K562 (cell line): ENCODE measurements around the gene ATXN7L2. TPM values are rescaled to one million over a fixed set of nuclear protein-coding genes. Genes with fewer than 3 reads are reported as not detected.

Experiments used
- BRCA1 ChIP-seq, 2 experiments: fragments of 450-650 bp in 1 of 2; sonication (generic) in 1 of 2; formaldehyde crosslinking in 1 of 2; IDR thresholded peaks; 2 replicates each; pipeline versions ENCODE4 v1.5.0 to v1.6.1; 2017 to 2020; ENCODE audit warnings: mild to moderate bottlenecking in 1 of 2, missing genetic modification reagents in 1 of 2
- CTBP1 ChIP-seq: fragments of 450-650 bp; IDR thresholded peaks from 2 replicates; pipeline ENCODE4 v1.6.1; 2016; ENCODE audit warnings: borderline replicate concordance
- EGR1 ChIP-seq: fragments of 450-650 bp; conservative IDR thresholded peaks from 2 replicates; pipeline ENCODE4 v1.6.1; 2017; ENCODE audit warnings: mild to moderate bottlenecking
- KLF10 ChIP-seq: fragments of 250-450 bp; sonication (Bioruptor Pico); IDR thresholded peaks from 2 replicates; pipeline ENCODE4 v1.6.1; 2021; ENCODE audit warnings: matching md5 sums
- MAZ ChIP-seq, 2 experiments: fragments of 450-650 bp in 1 of 2; sonication (generic) in 1 of 2; formaldehyde crosslinking; IDR thresholded peaks in 1 of 2; conservative IDR thresholded peaks in 1 of 2; 2 replicates each; pipeline versions ENCODE4 v1.4.0 to v1.5.0; 2020; ENCODE audit warnings: mild to moderate bottlenecking in 1 of 2, missing genetic modification reagents in 1 of 2
- NFATC3 ChIP-seq: fragments of 450-650 bp; IDR thresholded peaks from 2 replicates; pipeline ENCODE4 v1.6.1; 2017; ENCODE audit warnings: mild to moderate bottlenecking
- NONO ChIP-seq, 2 experiments: fragments of 200-400 bp in 1 of 2; fragments of 450-650 bp in 1 of 2; formaldehyde crosslinking in 1 of 2; IDR thresholded peaks; 2 replicates each; pipeline ENCODE4 v1.6.1; 2017; ENCODE audit warnings: low read depth in 2 of 2, mild to moderate bottlenecking in 2 of 2, moderate library complexity in 2 of 2, low read length in 1 of 2
- RAD51 ChIP-seq: fragments of 450-650 bp; IDR thresholded peaks from 2 replicates; pipeline ENCODE4 v1.7.1; 2016; ENCODE audit warnings: low read depth, mild to moderate bottlenecking, borderline replicate concordance
- ZNF217 ChIP-seq: sonication (generic); formaldehyde crosslinking; IDR thresholded peaks from 2 replicates; pipeline ENCODE4 v1.8.0; 2022; ENCODE audit warnings: mild to moderate bottlenecking, missing genetic modification reagents
- ZNF655 ChIP-seq: fragments of 250-450 bp; sonication (Bioruptor Pico); IDR thresholded peaks from 2 replicates; pipeline ENCODE4 v1.5.0; 2021
- ZNF75A ChIP-seq: fragments of 450-650 bp; formaldehyde crosslinking; IDR thresholded peaks from 2 replicates; pipeline ENCODE4 v1.4.0; 2020; ENCODE audit warnings: mild to moderate bottlenecking
- polyA plus RNA-seq, 8 experiments: library from polyadenylated mRNA; depleted of rRNA in 4 of 8; stranded (reverse) in 5 of 8; unstranded in 3 of 8; fragments of >200 nt; fragmentation: Nextera tagmentation in 2 of 8; fragmentation: Illumina TruSeq in 1 of 8; extraction: Ambion mirVana in 2 of 8; extraction: Trizol in 1 of 8; gene quantifications; 2 replicates each; pipeline versions ENCODE4 v1.2.1 to v1.2.3, GENCODE V29; 2011 to 2014; ENCODE audit warnings: inconsistent platforms in 1 of 8, missing spikeins in 1 of 8
- total RNA-seq, 7 experiments: library from RNA; depleted of rRNA in 6 of 7; stranded (reverse); fragments of >200 nt in 6 of 7; fragmentation: Illumina TruSeq in 2 of 7; extraction: Trizol in 2 of 7; gene quantifications; 2 replicates each; pipeline versions ENCODE4 v1.2.1 to v1.2.3, GENCODE V29; 2011 to 2021; ENCODE audit warnings: low replicate concordance in 1 of 7
- TF ChIP-seq, protein P1 (sequence below): sonication (generic); formaldehyde crosslinking; IDR thresholded peaks from 2 replicates; pipeline ENCODE4 v1.8.0; 2022; ENCODE audit warnings: mild to moderate bottlenecking, missing genetic modification reagents
- TF ChIP-seq, protein P2 (sequence below): fragments of 450-650 bp; formaldehyde crosslinking; IDR thresholded peaks from 2 replicates; pipeline ENCODE4 v1.4.0; 2020; ENCODE audit warnings: mild to moderate bottlenecking, mixed read lengths
- TF ChIP-seq, protein P3 (sequence below): conservative IDR thresholded peaks from 2 replicates; pipeline ENCODE4 v1.6.1; 2011; ENCODE audit warnings: low read depth, mild to moderate bottlenecking, low read length; ENCODE audit not compliant: control insufficient read depth
- TF ChIP-seq, protein P4 (sequence below), 3 experiments: IDR thresholded peaks in 2 of 3; conservative IDR thresholded peaks in 1 of 3; 2 replicates each; pipeline ENCODE4 v1.5.1; 2011 to 2012; ENCODE audit warnings: low read length in 3 of 3, mild to moderate bottlenecking in 3 of 3, control low read depth in 2 of 3, improper control_type of control experiment in 1 of 3, inconsistent platforms in 1 of 3, low read depth in 1 of 3, mixed read lengths in 1 of 3, moderate library complexity in 1 of 3; ENCODE audit not compliant: insufficient read depth in 2 of 3

Gene ATXN7L2
- total and polyA plus RNA-seq, 9 of the 15 experiments (the other 6 are each of a cell fraction or from before 2014, with no cell fraction given): 0.21 to 10.4 (median 5.8) TPM

GRCh38 chr1:109466452-109467300 is 17.0 kb upstream of the ATXN7L2 start, which contains the start of gene SYPL2 (continued):
- TF ChIP-seq, protein P1, sequence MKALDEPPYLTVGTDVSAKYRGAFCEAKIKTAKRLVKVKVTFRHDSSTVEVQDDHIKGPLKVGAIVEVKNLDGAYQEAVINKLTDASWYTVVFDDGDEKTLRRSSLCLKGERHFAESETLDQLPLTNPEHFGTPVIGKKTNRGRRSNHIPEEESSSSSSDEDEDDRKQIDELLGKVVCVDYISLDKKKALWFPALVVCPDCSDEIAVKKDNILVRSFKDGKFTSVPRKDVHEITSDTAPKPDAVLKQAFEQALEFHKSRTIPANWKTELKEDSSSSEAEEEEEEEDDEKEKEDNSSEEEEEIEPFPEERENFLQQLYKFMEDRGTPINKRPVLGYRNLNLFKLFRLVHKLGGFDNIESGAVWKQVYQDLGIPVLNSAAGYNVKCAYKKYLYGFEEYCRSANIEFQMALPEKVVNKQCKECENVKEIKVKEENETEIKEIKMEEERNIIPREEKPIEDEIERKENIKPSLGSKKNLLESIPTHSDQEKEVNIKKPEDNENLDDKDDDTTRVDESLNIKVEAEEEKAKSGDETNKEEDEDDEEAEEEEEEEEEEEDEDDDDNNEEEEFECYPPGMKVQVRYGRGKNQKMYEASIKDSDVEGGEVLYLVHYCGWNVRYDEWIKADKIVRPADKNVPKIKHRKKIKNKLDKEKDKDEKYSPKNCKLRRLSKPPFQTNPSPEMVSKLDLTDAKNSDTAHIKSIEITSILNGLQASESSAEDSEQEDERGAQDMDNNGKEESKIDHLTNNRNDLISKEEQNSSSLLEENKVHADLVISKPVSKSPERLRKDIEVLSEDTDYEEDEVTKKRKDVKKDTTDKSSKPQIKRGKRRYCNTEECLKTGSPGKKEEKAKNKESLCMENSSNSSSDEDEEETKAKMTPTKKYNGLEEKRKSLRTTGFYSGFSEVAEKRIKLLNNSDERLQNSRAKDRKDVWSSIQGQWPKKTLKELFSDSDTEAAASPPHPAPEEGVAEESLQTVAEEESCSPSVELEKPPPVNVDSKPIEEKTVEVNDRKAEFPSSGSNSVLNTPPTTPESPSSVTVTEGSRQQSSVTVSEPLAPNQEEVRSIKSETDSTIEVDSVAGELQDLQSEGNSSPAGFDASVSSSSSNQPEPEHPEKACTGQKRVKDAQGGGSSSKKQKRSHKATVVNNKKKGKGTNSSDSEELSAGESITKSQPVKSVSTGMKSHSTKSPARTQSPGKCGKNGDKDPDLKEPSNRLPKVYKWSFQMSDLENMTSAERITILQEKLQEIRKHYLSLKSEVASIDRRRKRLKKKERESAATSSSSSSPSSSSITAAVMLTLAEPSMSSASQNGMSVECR: 0 out of 2 replicates have a peak, but pooled peaks have one; percentile 47
- TF ChIP-seq MAZ (CRISPR knock-in tag; conservative IDR thresholded peaks at IDR 0.05 in 1 of 2, IDR thresholded peaks at IDR 0.05 in 1 of 2): 0 out of 4 replicates have a peak, but pooled peaks of 1 of the 2 experiments have one; percentile 18
- TF ChIP-seq EGR1: peak; percentile 23; the same call in 1 of the 2 replicates
- no peak for TF ChIP-seq ZNF655 (CRISPR knock-in tag)
- no peak for TF ChIP-seq NONO (IDR thresholded peaks at IDR 0.05; ENCODE audit: low read depth in 2 of 2, low read length in 1 of 2)
- TF ChIP-seq, protein P2, sequence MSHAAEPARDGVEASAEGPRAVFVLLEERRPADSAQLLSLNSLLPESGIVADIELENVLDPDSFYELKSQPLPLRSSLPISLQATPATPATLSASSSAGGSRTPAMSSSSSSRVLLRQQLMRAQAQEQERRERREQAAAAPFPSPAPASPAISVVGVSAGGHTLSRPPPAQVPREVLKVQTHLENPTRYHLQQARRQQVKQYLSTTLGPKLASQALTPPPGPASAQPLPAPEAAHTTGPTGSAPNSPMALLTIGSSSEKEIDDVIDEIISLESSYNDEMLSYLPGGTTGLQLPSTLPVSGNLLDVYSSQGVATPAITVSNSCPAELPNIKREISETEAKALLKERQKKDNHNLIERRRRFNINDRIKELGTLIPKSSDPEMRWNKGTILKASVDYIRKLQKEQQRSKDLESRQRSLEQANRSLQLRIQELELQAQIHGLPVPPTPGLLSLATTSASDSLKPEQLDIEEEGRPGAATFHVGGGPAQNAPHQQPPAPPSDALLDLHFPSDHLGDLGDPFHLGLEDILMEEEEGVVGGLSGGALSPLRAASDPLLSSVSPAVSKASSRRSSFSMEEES (CRISPR knock-in tag): peak; percentile 62
- TF ChIP-seq, protein P3, sequence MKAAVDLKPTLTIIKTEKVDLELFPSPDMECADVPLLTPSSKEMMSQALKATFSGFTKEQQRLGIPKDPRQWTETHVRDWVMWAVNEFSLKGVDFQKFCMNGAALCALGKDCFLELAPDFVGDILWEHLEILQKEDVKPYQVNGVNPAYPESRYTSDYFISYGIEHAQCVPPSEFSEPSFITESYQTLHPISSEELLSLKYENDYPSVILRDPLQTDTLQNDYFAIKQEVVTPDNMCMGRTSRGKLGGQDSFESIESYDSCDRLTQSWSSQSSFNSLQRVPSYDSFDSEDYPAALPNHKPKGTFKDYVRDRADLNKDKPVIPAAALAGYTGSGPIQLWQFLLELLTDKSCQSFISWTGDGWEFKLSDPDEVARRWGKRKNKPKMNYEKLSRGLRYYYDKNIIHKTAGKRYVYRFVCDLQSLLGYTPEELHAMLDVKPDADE: peak; percentile 47; the same call in 1 of the 2 replicates
- TF ChIP-seq ZNF217: no peak
- TF ChIP-seq BRCA1 (IDR thresholded peaks at IDR 0.05): no peak
- TF ChIP-seq BRCA1 (CRISPR knock-in tag; IDR thresholded peaks at IDR 0.05): no peak
- peak; percentile 80 for TF ChIP-seq RAD51
- TF ChIP-seq, protein P4, sequence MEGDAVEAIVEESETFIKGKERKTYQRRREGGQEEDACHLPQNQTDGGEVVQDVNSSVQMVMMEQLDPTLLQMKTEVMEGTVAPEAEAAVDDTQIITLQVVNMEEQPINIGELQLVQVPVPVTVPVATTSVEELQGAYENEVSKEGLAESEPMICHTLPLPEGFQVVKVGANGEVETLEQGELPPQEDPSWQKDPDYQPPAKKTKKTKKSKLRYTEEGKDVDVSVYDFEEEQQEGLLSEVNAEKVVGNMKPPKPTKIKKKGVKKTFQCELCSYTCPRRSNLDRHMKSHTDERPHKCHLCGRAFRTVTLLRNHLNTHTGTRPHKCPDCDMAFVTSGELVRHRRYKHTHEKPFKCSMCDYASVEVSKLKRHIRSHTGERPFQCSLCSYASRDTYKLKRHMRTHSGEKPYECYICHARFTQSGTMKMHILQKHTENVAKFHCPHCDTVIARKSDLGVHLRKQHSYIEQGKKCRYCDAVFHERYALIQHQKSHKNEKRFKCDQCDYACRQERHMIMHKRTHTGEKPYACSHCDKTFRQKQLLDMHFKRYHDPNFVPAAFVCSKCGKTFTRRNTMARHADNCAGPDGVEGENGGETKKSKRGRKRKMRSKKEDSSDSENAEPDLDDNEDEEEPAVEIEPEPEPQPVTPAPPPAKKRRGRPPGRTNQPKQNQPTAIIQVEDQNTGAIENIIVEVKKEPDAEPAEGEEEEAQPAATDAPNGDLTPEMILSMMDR (IDR thresholded peaks at IDR 0.05 in 2 of 3, conservative IDR thresholded peaks at IDR 0.05 in 1 of 3; ENCODE audit: insufficient read depth in 2 of 3, low read depth in 1 of 3, low read length in 3 of 3): peak in 1 of 3 experiments; percentile 15; a peak in 1 of 6 replicates
- TF ChIP-seq ZNF75A (CRISPR knock-in tag): no peak
- TF ChIP-seq CTBP1: peak; percentile 46; the same call in 1 of the 2 replicates
- TF ChIP-seq NFATC3: no peak
- no peak for TF ChIP-seq KLF10 (CRISPR knock-in tag)
